Left ventricle myocardium inferior (tissue), 1 donor: ENCODE measurements around the gene FAM9B. TPM values are rescaled to one million over a fixed set of nuclear protein-coding genes. Genes with fewer than 3 reads are reported as not detected.

Experiments
- DNase-seq: peaks from one replicate; pipeline ENCODE4 v3.0.0-alpha.2; 2020
- H3K27ac ChIP-seq: fragments of 200-600 bp; replicated peaks from 2 replicates; pipeline ENCODE4 v1.8.0; 2021
- H3K27me3 ChIP-seq: fragments of 200-600 bp; 2 replicates; pipeline ENCODE4 v1.8.0; 2021; ENCODE audit warnings: low read depth
- H3K36me3 ChIP-seq: fragments of 200-600 bp; 2 replicates; pipeline ENCODE4 v1.8.0; 2021
- H3K4me1 ChIP-seq: fragments of 200-600 bp; 2 replicates; pipeline ENCODE4 v1.8.0; 2021
- H3K4me3 ChIP-seq: fragments of 200-600 bp; 2 replicates; pipeline ENCODE4 v1.8.0; 2021; ENCODE audit warnings: mild to moderate bottlenecking, moderate library complexity
- H3K9me3 ChIP-seq: fragments of 200-600 bp; replicated peaks from 2 replicates; pipeline ENCODE4 v1.8.0; 2021
- CTCF ChIP-seq: fragments of 200-600 bp; IDR thresholded peaks from 2 replicates; pipeline ENCODE4 v1.8.0; 2021; ENCODE audit warnings: antibody characterized with exemption, mild to moderate bottlenecking, borderline replicate concordance
- intact Hi-C: fragments of 100-400 bp; cut with micrococcal nuclease; formaldehyde crosslinking; loops from one replicate; pipeline ENCODE4 v1.11.0; 2022
- long read RNA-seq: library from polyadenylated mRNA; unstranded; transcript quantifications from one replicate; pipeline ENCODE4 v2.0.0, GENCODE V29; 2021
- total RNA-seq: library from RNA; stranded (reverse); fragmentation: NEBNext Ultra II Directional; extraction: Animal tissue kit (Norgen Biotek cat#: 25700); gene quantifications from one replicate; pipeline ENCODE4 v1.2.1, GENCODE V29; 2021
- donor health status: DM: no; HTN: yes; CAD: no; lungs with severe emphysema.

The FAM9B gene
- total RNA-seq, result not detected
- long read RNA-seq, result 0 reads

- no peaks in the 10 kb centered on the region for H3K9me3 ChIP-seq
- H3K4me3 ChIP-seq, result no peak within 1 kb of the TSS
- H3K36me3 ChIP-seq, result no peaks in the 10 kb centered on the region
- DNase-seq, result no peak
- H3K27me3 ChIP-seq, result no peaks in the 10 kb centered on the region
- H3K27ac ChIP-seq, result no peak within 1 kb of the TSS
- intact Hi-C loops, result no loop called here
- H3K4me1 ChIP-seq, result no peaks in the 10 kb centered on the region
- no peak for TF ChIP-seq CTCF
Observed at GRCh38 chrX:9033989-9034388, at the start of gene FAM9B. FAM9B (minus strand) TSS chrX:9034127; CDS start chrX:9032986, 1,141 bp downstream.

DNA sequence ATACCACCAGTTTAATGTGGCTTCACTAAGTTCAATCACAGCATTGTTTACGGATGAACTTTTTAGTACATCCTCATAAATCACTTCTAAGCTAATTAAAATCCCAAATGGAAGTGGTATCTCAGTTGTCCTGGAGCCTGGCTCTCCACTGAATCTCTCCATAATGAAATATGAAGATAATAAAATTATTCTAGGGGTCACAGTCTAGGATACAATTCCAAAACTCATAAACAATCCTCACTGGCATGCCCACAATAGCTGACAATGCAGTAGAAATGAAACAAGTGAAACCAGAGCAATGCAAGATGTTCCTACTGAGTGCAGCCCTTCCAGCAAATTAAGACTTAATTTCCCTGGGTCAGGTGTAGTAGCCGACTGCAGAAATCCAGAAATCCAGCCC, 47.3 kb upstream of the FAM9B start:
- peaks cover 8% of the 10 kb centered on the region for H3K9me3 ChIP-seq
- H3K4me3 ChIP-seq, result no peak overlapping the region
- no peak overlapping the region for H3K27ac ChIP-seq
- H3K4me1 ChIP-seq, result no peaks in the 10 kb centered on the region
- intact Hi-C loops, result no loop called here
- TF ChIP-seq CTCF, result no peak
- H3K27me3 ChIP-seq, result no peaks in the 10 kb centered on the region
- no peak for DNase-seq
- no peaks in the 10 kb centered on the region for H3K36me3 ChIP-seq

- H3K4me1 ChIP-seq, result no peaks in the 10 kb centered on the region
- no peak overlapping the region for H3K27ac ChIP-seq
- no peak for TF ChIP-seq CTCF
- no peaks in the 10 kb centered on the region for H3K27me3 ChIP-seq
- H3K36me3 ChIP-seq, result no peaks in the 10 kb centered on the region
- peaks cover under 1% of the 10 kb centered on the region for H3K9me3 ChIP-seq
- intact Hi-C loops, result no loop called here
- no peak overlapping the region for H3K4me3 ChIP-seq
- no peak for DNase-seq
Observed at GRCh38 chrX:9074326-9074725, 40.4 kb upstream of the FAM9B start.

- H3K27ac ChIP-seq, result no peak overlapping the region
- no peaks in the 10 kb centered on the region for H3K4me1 ChIP-seq
- H3K9me3 ChIP-seq, result no peaks in the 10 kb centered on the region
- intact Hi-C loops, result no loop called here
- DNase-seq, result no peak
- H3K4me3 ChIP-seq, result no peak overlapping the region
- TF ChIP-seq CTCF, result no peak
- no peaks in the 10 kb centered on the region for H3K36me3 ChIP-seq
- H3K27me3 ChIP-seq, result no peaks in the 10 kb centered on the region
Observed at GRCh38 chrX:9072281-9072680, 38.4 kb upstream of the FAM9B start.

- intact Hi-C loops, result no loop called here
- no peak for TF ChIP-seq CTCF
- no peaks in the 10 kb centered on the region for H3K36me3 ChIP-seq
Observed at GRCh38 chrX:9071031-9071650, 37.2 kb upstream of the FAM9B start.

More at GRCh38 chrX:9071031-9071650, 37.2 kb upstream of the FAM9B start:
- Histone ChIP-seq H3K4me3 (no peak overlapping the region), H3K9me3 (peaks cover 1% of the 10 kb centered on the region), H3K27me3 (no peaks in the 10 kb centered on the region), H3K4me1 (no peaks in the 10 kb centered on the region), H3K27ac (no peak overlapping the region)
- DNase-seq, result no peak
